Bronchial epithelial cell (primary cell): ENCODE measurements around the gene SMTNL1. TPM values are rescaled to one million over a fixed set of nuclear protein-coding genes. Genes with fewer than 3 reads are reported as not detected.
"Not testable (repeated sequence)": the region's sequence is repeated elsewhere in the genome, so short reads cannot be mapped to it uniquely, and the experiment has no call there.

Experiments
- DNase-seq: peaks from one replicate; pipeline ENCODE4 v3.0.0-alpha.2; 2010; ENCODE audit warnings: low read depth
- FAIRE-seq: peaks from 2 replicates; lab custom pipeline; 2011; peaks lifted over from hg19 to GRCh38; lab: Jason Lieb, UNC
- H3K27me3 ChIP-seq: 2 replicates; pipeline ENCODE4 v1.5.1; 2011; ENCODE audit warnings: low read length; ENCODE audit not compliant: control insufficient read depth, insufficient read depth
- H3K36me3 ChIP-seq: 2 replicates; pipeline ENCODE4 v1.5.1; 2011; ENCODE audit warnings: low read length; ENCODE audit not compliant: control insufficient read depth, insufficient read depth
- H3K4me3 ChIP-seq: 2 replicates; pipeline ENCODE4 v1.5.1; 2011; ENCODE audit warnings: mild to moderate bottlenecking, low read depth, low read length, control low read depth
- total RNA-seq: library from RNA; depleted of rRNA; stranded (reverse); fragments of >200 nt; gene quantifications from 2 replicates; pipeline ENCODE4 v1.2.1, GENCODE V29; 2014
- TF ChIP-seq, protein P1 (sequence below): IDR thresholded peaks from 2 replicates; pipeline ENCODE4 v1.5.1; 2011; ENCODE audit warnings: mild to moderate bottlenecking, moderate library complexity, low read length, control low read depth, inconsistent platforms; ENCODE audit not compliant: insufficient read depth, severe bottlenecking

The SMTNL1 gene
- total RNA-seq, 1 donor from 2014 or later = not detected

- DNase-seq = peak; percentile 97
- no peaks in the 10 kb centered on the region for H3K27me3 ChIP-seq
- TF ChIP-seq, protein P1, sequence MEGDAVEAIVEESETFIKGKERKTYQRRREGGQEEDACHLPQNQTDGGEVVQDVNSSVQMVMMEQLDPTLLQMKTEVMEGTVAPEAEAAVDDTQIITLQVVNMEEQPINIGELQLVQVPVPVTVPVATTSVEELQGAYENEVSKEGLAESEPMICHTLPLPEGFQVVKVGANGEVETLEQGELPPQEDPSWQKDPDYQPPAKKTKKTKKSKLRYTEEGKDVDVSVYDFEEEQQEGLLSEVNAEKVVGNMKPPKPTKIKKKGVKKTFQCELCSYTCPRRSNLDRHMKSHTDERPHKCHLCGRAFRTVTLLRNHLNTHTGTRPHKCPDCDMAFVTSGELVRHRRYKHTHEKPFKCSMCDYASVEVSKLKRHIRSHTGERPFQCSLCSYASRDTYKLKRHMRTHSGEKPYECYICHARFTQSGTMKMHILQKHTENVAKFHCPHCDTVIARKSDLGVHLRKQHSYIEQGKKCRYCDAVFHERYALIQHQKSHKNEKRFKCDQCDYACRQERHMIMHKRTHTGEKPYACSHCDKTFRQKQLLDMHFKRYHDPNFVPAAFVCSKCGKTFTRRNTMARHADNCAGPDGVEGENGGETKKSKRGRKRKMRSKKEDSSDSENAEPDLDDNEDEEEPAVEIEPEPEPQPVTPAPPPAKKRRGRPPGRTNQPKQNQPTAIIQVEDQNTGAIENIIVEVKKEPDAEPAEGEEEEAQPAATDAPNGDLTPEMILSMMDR = no peak
- peak within 1 kb of the TSS; percentile 52 for H3K4me3 ChIP-seq
- no peak for FAIRE-seq
- peaks cover 2% of the 10 kb centered on the region for H3K36me3 ChIP-seq
Measured at GRCh38 chr11:57530596-57531507, 6.5 kb upstream of the SMTNL1 start, which contains the start of gene TIMM10. TSS of gene TIMM10 (minus strand) at chr11:57530754. CDS start at chr11:57530189, 565 bp downstream.

GRCh38 chr11:57534449-57534848 is 2.9 kb upstream of the SMTNL1 start:
- not testable (repeated sequence) for H3K36me3 ChIP-seq, H3K27me3 ChIP-seq, FAIRE-seq, H3K4me3 ChIP-seq, DNase-seq

DNA sequence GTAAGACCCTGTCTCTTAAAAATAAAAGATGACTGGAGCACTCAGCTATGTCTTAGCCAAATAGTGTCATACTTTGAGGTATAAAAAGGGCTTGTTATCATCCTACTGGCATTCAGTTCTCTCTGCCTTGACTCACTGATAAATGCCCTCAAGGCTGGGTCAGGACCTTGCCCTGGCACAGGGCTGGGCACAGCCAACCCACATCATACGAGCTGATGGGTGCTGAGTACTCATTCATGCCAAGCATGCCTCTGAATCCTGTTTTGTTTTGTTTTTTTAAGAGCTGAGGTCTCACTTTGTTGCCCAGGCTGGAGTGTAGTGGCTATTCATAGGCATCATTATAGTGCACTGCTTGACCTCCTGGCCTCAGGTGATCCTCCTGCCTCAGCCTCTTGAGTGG is 1.9 kb downstream of the SMTNL1 start:
- FAIRE-seq (no peak), DNase-seq (peak; percentile 22)
- Histone ChIP-seq H3K27me3 (no peaks in the 10 kb centered on the region), H3K36me3 (no peaks in the 10 kb centered on the region), H3K4me3 (no peak overlapping the region)
- TF ChIP-seq, protein P1 = no peak

- DNase-seq (no peak), FAIRE-seq (no peak)
- TF ChIP-seq, protein P1 = no peak
- Histone ChIP-seq H3K4me3 (no peak overlapping the region), H3K36me3 (no peaks in the 10 kb centered on the region), H3K27me3 (no peaks in the 10 kb centered on the region)
Measured at GRCh38 chr11:57541169-57541568, 3.8 kb downstream of the SMTNL1 start.

- Histone ChIP-seq H3K27me3 (no peaks in the 10 kb centered on the region), H3K36me3 (no peaks in the 10 kb centered on the region), H3K4me3 (no peak overlapping the region)
- FAIRE-seq = no peak
- DNase-seq = no peak
- TF ChIP-seq, protein P1 = no peak
Measured at GRCh38 chr11:57542582-57542981, 5.2 kb downstream of the SMTNL1 start.

DNA sequence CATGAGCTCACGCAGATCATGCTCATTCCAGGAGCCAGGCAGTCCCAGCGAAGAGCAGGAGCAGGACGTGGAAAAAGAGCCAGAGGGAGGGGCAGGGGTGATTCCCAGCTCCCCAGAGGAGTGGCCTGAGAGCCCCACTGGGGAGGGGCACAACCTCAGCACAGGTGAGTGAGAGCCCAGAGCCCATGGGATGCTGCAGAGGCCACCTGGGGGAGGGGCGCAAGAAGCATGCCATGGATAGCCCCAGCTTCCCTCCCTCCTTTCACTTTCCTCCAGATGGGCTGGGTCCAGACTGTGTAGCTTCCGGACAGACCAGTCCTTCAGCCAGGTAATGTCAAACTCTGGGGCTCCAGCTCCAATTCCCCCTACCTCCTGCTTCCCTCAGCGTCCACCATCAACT is 6.2 kb downstream of the SMTNL1 start:
- FAIRE-seq (no peak), DNase-seq (no peak)
- no peaks in the 10 kb centered on the region for H3K36me3 ChIP-seq
- H3K27me3 ChIP-seq = no peaks in the 10 kb centered on the region
- no peak overlapping the region for H3K4me3 ChIP-seq
- TF ChIP-seq, protein P1 = no peak
